HG03108 (cell line): ENCODE data around the gene TMEM208.

Source experiments
- ATAC-seq: cut with Tn5 transposase; IDR thresholded peaks from one replicate; pipeline ENCODE4 v1.9.1; 2021; ENCODE audit warnings: moderate library complexity; ENCODE audit not compliant: unreplicated experiment

Gene TMEM208

GRCh38 chr16:67191411-67191994 lies 35.4 kb upstream of the TMEM208 start:
- ATAC-seq = no peak

DNA sequence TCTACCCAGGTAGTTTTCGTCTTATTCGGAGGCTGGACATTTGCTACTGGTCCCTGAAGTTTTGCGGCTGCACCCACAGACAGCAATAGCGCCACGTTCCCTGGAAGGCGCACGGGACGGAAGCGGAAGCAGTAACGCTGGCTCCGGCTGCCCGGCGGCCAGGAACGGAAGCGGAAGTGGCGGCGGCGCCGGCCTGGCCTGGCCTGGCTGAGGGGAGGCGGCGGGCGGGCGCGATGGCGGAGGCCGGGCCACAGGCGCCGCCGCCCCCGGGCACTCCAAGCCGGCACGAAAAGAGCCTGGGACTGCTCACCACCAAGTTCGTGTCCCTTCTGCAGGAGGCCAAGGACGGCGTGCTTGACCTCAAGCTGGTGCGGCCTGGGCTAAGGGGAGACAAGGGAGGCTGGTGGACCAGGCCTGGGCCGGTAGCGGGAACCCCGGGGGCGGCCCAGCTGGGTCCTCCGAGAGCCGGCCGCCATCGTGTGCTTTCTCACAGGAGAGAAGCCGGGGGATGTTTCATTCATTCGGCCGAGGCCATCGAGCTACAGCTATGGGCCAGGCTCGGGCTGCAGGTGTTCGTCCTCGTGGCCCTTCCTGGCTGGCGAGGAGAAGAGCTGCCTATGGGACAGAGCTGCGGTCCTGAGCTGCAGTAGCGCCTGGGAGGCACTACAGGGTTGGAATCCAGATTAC lies 34.8 kb upstream of the TMEM208 start, which contains the start of gene E2F4:
TSS of gene E2F4 (plus strand) at position 161 of the 687 bp plus-strand sequence. CDS start at position 234, 73 bp downstream.
- peak; percentile 87 for ATAC-seq

DNA sequence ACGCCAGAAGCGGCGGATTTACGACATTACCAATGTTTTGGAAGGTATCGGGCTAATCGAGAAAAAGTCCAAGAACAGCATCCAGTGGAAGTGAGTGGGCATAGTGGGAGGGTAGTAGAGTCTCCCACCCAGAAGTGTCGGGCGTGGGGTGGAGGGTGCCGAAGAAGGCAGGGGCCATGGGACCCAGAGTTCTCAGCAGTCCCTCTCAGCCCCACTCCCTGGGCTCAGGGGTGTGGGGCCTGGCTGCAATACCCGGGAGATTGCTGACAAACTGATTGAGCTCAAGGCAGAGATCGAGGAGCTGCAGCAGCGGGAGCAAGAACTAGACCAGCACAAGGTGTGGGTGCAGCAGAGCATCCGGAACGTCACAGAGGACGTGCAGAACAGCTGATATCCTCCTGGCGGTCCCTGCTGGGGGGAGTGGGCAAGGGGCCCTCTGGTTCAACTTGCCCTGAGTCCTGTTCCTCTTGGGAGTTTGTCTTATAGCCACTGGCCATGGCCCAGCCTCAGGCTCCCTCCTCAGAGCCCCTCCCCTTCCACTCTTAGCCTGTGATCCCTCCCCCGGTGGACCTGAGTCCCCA lies 34.1 kb upstream of the TMEM208 start:
- no peak for ATAC-seq

DNA sequence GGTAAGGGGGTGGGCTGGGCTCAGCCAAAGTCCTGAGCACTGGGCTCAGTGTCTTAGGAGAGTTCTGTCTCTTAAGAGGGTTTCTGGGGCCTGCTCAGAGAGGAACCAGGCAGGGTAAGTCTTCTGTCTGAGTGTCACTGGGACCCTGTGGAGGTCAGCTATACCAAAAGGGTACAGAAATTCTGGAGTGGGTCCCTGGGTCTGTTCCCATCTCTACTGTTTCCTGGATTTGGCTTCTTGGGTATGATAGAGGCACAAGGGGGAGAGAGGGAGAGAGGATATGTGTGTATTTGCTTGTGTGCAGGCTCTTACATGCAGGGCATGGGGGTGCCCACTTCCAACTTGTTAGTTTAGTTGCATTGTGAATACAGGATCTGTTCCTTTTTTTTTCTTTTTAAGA lies 33.4 kb upstream of the TMEM208 start:
- no peak for ATAC-seq

DNA sequence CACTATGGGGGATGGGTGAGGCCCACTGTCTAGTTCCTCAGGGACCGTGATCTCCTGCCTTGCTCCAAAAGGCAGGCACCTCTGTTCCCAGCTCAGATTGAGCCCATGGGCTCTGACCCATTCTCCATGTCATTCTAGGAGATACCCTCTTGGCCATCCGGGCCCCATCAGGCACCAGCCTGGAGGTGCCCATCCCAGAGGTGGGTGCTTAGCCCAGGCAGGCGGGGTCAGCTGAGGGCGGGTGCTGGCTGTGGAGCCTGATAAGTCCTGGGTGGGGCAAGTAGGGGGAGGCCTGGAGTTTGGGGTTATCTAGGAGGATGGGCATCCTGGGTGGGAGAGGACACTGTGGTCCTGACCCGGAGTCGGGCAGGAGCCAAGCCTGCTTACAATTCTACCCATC lies 32.7 kb upstream of the TMEM208 start:
- ATAC-seq = no peak

DNA sequence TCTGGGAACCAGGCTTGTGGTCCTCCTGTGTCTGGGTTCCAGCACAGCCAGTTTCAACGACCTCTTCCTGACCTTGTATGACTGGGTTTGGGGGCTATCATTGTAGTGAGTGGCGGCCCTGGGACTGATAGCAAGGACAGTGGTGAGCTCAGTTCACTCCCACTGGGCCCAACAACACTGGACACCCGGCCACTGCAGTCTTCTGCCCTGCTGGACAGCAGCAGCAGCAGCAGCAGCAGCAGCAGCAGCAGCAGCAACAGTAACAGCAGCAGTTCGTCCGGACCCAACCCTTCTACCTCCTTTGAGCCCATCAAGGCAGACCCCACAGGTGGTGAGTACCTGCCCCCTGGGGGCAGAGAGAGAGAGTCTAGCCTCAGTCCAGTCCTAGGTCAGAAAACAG lies 31.3 kb upstream of the TMEM208 start:
- ATAC-seq = no peak

GRCh38 chr16:67196881-67197280 lies 30.0 kb upstream of the TMEM208 start:
- no peak for ATAC-seq

GRCh38 chr16:67197704-67198103 lies 29.2 kb upstream of the TMEM208 start:
- ATAC-seq = no peak

DNA sequence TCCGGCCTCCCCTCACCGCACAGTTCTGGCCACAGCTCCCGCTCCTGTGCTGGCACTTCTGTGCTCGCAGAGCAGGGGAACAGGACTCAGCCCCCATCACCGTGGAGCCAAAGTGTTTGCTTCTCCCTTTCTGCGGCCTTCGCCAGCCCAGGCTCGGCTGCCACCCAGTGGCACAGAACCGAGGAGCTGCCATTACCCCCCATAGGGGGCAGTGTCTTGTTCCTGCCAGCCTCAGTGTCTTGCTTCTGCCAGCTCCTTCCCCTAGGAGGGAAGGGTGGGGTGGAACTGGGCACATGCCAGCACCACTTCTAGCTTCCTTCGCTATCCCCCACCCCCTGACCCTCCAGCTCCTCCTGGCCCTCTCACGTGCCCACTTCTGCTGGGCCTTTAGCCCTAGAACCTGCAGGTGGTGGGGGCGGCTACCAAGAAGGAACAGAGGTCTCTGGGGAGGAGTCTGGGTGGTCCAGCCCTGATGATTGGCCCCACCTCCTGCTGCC lies 28.6 kb upstream of the TMEM208 start:
- ATAC-seq = no peak

- no peak for ATAC-seq
Observed at GRCh38 chr16:67199011-67199807, 27.7 kb upstream of the TMEM208 start, which contains the start of gene ELMO3. Gene ELMO3 (plus strand): TSS chr16:67199131. CDS start chr16:67199327, 196 bp downstream.

DNA sequence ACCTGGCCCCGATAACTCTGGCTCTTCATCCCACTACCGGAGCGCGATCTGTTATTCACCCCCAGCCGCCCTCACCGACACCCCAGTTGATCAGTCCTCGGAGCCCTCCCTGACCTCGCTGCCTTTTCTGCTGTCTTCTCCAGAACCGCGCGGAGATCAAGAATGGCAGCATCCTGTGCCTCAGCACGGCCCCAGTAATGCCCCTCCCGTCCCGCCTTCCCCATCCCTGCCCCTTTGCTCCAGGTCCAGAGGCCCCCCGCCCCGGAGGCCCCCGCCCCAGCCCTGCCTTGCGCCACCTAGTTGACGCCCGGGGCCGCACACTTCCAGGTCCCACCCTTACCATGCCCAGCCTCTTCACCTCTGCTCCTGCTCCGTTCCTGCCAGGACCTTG lies 27.1 kb upstream of the TMEM208 start:
- no peak for ATAC-seq

GRCh38 chr16:67200491-67200890 lies 26.4 kb upstream of the TMEM208 start:
- no peak for ATAC-seq

DNA sequence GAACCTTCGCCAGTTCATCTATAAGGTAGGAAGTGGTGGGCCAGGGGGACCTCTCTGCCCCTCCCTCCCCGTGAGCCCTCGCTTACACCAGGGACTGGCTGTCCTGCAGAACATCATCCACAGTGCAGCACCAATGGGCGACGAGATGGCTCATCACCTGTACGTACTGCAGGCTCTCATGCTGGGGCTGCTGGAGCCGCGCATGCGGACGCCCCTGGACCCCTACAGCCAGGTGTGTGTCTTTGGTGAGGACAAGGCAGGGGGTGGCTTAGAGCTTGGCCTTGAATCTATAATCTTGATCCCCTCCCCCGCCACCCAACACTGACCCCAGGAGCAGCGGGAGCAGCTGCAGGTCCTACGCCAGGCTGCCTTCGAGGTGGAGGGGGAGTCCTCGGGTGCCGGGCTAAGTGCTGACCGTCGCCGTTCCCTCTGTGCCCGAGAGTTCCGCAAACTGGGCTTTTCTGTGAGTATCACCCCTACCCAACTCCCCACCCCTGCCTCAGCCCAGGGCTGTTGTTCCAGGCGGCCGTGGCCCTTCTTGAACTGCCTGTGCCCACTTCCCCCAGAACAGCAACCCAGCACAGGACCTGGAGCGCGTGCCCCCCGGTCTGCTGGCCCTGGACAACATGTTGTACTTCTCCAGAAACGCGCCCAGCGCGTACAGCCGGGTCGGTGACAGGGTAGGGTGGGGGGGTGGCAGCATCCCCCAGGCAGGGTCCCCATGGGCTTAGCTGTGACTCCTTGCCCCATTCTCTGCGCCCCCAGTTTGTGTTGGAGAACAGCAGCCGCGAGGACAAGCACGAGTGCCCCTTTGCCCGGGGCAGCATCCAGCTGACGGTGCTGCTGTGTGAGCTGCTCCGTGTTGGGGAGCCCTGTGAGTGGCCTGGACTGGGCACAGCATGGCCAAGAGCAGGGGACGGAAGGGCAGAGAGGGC lies 25.3 kb upstream of the TMEM208 start:
- no peak for ATAC-seq

DNA sequence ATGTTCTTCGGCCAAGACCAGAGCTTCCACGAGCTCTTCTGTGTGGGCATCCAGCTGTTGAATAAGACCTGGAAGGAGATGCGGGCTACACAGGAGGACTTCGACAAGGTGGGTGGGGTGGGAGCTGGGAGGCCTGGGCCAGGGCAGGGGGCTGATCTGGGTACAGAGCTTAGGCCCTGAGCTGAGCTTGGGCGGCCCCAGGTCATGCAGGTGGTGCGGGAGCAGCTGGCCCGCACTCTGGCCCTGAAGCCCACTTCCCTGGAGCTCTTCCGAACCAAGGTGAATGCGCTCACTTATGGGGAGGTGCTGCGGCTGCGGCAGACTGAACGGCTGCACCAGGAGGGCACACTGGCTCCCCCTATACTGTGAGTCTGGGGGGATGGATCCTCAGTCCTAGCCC lies 24.5 kb upstream of the TMEM208 start:
- no peak for ATAC-seq

GRCh38 chr16:67202956-67203493 lies 23.9 kb upstream of the TMEM208 start:
- ATAC-seq = no peak

DNA sequence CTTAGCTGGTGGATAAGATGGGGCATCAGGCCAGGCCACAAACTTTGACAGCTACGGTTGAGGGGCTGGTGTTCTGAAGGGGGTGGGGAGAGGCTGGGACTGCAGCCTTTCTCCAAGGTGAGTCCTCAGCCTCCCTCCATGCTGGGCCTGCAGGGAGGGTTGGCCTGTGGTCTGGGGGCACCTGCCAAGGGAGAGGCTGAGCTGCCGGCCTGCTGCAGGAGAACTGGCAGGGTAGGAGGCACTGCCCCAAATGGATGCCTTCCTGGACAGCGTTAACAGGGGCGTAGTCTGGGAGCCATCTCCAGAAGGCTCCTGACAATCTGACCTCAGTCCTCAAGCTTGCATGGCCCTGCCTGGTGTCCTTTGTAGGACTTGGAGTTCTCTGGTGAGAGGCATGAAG lies 22.9 kb upstream of the TMEM208 start:
- no peak for ATAC-seq

DNA sequence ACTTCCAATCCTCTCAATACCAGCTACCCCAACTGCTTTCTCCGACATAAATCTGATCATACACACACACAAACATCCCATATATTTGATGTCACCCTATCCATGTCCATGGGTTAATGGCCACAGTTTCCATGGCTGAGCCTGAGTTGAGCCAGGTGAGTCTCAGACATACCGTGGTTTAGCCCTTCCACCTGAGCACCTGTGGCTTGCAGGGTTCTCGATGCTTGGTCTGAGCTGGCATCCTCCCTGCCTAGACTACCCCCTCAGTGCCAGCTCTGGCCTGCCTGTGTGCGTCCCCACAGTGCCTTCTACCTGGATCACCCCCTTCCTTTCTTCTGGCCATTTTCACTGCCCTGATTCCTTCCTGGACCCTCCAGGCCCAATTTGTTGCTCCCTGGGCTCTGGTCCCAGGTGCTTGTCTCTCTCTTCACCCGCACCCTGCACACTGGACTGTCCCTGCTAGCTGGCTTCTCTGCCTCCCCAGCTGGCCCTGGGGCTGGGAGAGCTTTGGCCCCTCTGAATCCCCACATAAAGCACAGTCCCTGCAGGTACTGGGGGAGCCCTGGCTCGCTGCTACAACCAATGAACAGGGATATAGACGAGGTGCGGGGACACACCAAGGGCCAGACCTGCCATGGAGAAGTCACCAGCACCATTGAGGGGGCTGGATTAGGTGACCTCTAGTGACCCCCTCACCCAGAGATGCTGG lies 20.6 kb upstream of the TMEM208 start:
- no peak for ATAC-seq

DNA sequence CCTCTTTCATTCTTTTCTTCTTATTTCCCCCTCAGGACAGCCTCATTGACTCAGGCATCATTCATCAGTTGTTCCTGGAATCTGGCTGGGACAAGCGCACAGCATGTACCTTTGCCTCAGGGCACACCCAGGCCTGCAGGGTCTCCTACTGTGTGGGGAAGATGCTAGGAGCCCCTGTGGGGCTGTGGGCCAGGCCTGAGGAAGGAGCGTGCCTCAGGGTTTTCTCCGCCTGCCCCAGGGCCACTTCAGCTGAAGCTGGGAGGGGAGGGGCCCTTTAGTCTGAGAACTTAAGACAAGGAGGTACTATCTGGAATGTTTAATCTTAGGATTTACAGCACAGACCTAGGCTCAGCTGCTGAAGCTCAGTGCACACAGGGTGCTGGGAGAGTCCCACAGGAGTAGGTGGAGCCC lies 20.1 kb upstream of the TMEM208 start:
- ATAC-seq = no peak
